ENCODE data around the gene TRAPPC3. TPM values are rescaled to one million over a fixed set of nuclear protein-coding genes. Genes with fewer than 3 reads are reported as not detected.

The TRAPPC3 gene
- total and polyA plus RNA-seq, 9 of the 15 experiments (the other 6 are each of a cell fraction or from before 2014, with no cell fraction given): 20.6 to 141 (median 112) TPM

GRCh38 chr1:36170643-36171412 lies 21.5 kb upstream of the TRAPPC3 start:
- H3K79me2 ChIP-seq (ENCODE audit: control insufficient read depth, insufficient read depth, low read length): peaks cover 27% of the 10 kb centered on the region

More at GRCh38 chr1:36170643-36171412, 21.5 kb upstream of the TRAPPC3 start:
- H3K9ac ChIP-seq (ENCODE audit: insufficient read depth in 1 of 2, low read depth in 2 of 2, low read length in 2 of 2): no peak overlapping the region; a peak in 1 of 4 replicates
- no peak overlapping the region for H3K4me3 ChIP-seq
- POLR2A ChIA-PET: interaction anchor here (0.6 to 6.7 kb wide), 8 partner anchors 10 to 115 kb away, joined by 3 to 42 read pairs (median 4); partner anchors contain the start of gene TRAPPC3
- H4K20me1 ChIP-seq (replicated peaks; ENCODE audit: control insufficient read depth, insufficient read depth, low read length): no peaks in the 10 kb centered on the region; the same call in 1 of the 2 replicates
- ATAC-seq (no peak), FAIRE-seq (no peak), DNase-seq (ENCODE audit: extremely low read depth in 1 of 4, low spot score in 3 of 4) (no peak)
- H3K9me3 ChIP-seq (replicated peaks; ENCODE audit: control insufficient read depth, insufficient read depth, low read depth, low read length): no peaks in the 10 kb centered on the region
- H3K36me3 ChIP-seq (ENCODE audit: control insufficient read depth, insufficient read depth, low read length): peaks cover 75% of the 10 kb centered on the region; the same call in 2 of the 3 replicates
- CTCF ChIA-PET (ENCODE audit: low intra/inter-chr PET ratio): interaction anchor here (0.6 kb wide), 1 partner anchor 25 kb away, joined by 3 read pairs; no protein-coding TSS in a partner anchor
- H3K27me3 ChIP-seq (ENCODE audit: control insufficient read depth in 2 of 2, insufficient read depth in 2 of 2, low read length in 2 of 2): no peaks in the 10 kb centered on the region
- no peak overlapping the region for H3K4me2 ChIP-seq (ENCODE audit: insufficient read depth, low read length)
- peaks cover 6% of the 10 kb centered on the region for H3K9me1 ChIP-seq (ENCODE audit: control insufficient read depth, insufficient read depth, low read length)
- H2AFZ ChIP-seq (ENCODE audit: low read depth, low read length): no peak overlapping the region
- intact Hi-C loops (cut with micrococcal nuclease) (no loop called here), in situ Hi-C loops (cut with MboI) (no loop called here)
- H3K4me1 ChIP-seq (replicated peaks in 1 of 2; ENCODE audit: control insufficient read depth in 2 of 2, insufficient read depth in 2 of 2, low read length in 2 of 2): 0 out of 5 replicates have a peak, but pooled peaks cover 0 to 3% of the 10 kb centered on the region in 2 experiments
- no TSS peak for BruUV-seq (replicated peaks)
- TF ChIP-seq ELK1 (CRISPR knock-in tag; IDR thresholded peaks at IDR 0.05) (no peak), ETV1 (tag; conservative IDR thresholded peaks at IDR 0.05; ENCODE audit: low read depth) (no peak), KDM5B (IDR thresholded peaks at IDR 0.05; ENCODE audit: insufficient replicate concordance, low read depth, low read length) (no peak), CAMTA2 (CRISPR knock-in tag; conservative IDR thresholded peaks at IDR 0.05) (no peak), POLR3A (IDR thresholded peaks at IDR 0.05; ENCODE audit: borderline replicate concordance, extremely low read depth, insufficient read depth, insufficient read length) (no peak), ZNF408 (CRISPR knock-in tag; IDR thresholded peaks at IDR 0.05; ENCODE audit: low read depth) (no peak), TEAD2 (tag; IDR thresholded peaks at IDR 0.05) (no peak), BMI1 (IDR thresholded peaks at IDR 0.05; ENCODE audit: low read length) (no peak), ATF1 (CRISPR knock-in tag; IDR thresholded peaks at IDR 0.05) (no peak), ATF1 (tag; IDR thresholded peaks at IDR 0.05) (no peak), SMAD4 (CRISPR knock-in tag; conservative IDR thresholded peaks at IDR 0.05) (no peak)
- WGBS (ENCODE audit: insufficient coverage, low coverage, missing lambda C conversion rate): 94% methylated on average over 10 of the region's 12 CpGs
- H3K27ac ChIP-seq (ENCODE audit: extremely low read depth, low read depth, low read length): no peak overlapping the region

Measured in K562 (cell line).